Panc1 (cell line): Measurements from ENCODE around the gene LAMB4.

ENCODE experiments used
- POLR2AphosphoS5 ChIP-seq: IDR thresholded peaks from 2 replicates; pipeline ENCODE4 v1.6.1; 2012; ENCODE audit warnings: mild to moderate bottlenecking, low read depth, low read length, moderate library complexity
- SIN3A ChIP-seq: IDR thresholded peaks from 2 replicates; pipeline ENCODE4 v1.6.1; 2012; ENCODE audit warnings: low read depth, mild to moderate bottlenecking, low read length, moderate library complexity, borderline replicate concordance; ENCODE audit not compliant: insufficient read depth
- TF ChIP-seq, protein P1 (sequence below): fragments of 450-650 bp; IDR thresholded peaks from 2 replicates; pipeline ENCODE4 v1.5.1; 2017; ENCODE audit warnings: mild to moderate bottlenecking

DNA sequence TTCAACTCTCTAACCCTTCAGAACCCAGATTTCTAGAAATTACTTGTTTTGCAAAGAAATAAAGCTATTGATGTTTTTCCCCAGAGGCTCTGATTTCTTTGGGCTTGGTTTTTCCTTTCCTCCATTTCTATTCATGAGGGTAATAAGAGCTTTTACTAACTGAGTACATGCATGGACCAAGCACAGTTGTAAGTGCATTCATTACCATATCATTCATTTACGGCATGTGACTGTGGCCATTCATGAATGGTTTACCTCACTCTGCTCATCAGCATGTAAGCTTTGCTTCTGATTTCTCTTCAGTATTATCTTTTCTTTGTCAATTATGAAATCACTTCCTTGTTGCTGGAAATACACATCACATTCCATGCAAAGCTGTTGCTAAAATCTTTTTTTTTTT, 42.4 kb downstream of the LAMB4 start:
- TF ChIP-seq, protein P1, sequence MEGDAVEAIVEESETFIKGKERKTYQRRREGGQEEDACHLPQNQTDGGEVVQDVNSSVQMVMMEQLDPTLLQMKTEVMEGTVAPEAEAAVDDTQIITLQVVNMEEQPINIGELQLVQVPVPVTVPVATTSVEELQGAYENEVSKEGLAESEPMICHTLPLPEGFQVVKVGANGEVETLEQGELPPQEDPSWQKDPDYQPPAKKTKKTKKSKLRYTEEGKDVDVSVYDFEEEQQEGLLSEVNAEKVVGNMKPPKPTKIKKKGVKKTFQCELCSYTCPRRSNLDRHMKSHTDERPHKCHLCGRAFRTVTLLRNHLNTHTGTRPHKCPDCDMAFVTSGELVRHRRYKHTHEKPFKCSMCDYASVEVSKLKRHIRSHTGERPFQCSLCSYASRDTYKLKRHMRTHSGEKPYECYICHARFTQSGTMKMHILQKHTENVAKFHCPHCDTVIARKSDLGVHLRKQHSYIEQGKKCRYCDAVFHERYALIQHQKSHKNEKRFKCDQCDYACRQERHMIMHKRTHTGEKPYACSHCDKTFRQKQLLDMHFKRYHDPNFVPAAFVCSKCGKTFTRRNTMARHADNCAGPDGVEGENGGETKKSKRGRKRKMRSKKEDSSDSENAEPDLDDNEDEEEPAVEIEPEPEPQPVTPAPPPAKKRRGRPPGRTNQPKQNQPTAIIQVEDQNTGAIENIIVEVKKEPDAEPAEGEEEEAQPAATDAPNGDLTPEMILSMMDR, result no peak
- TF ChIP-seq POLR2AphosphoS5, result no peak
- no peak for TF ChIP-seq SIN3A
